Vagina (tissue), 2 donors: ENCODE results near the gene MAPK11.
A peak's percentile ranks its signal among the peaks of the same experiment; 100 is the strongest.

Source experiments
- POLR2AphosphoS5 ChIP-seq, 2 donors: sonication (generic); formaldehyde crosslinking; IDR thresholded peaks; one replicate each; pipeline ENCODE4 v1.9.0; 2017; ENCODE audit warnings: antibody characterized with exemption in 2 of 2, mild to moderate bottlenecking in 2 of 2, low read depth in 1 of 2; ENCODE audit not compliant: insufficient read depth in 1 of 2
- TF ChIP-seq, protein P1 (sequence below), 3 experiments: fragments of 450-650 bp in 2 of 3; fragments of 200-600 bp in 1 of 3; sonication (generic) in 1 of 3; IDR thresholded peaks; one replicate each; pipeline ENCODE4 v1.5.1; 2017 to 2019; ENCODE audit warnings: antibody characterized with exemption in 3 of 3, mild to moderate bottlenecking in 2 of 3, moderate library complexity in 2 of 3

DNA sequence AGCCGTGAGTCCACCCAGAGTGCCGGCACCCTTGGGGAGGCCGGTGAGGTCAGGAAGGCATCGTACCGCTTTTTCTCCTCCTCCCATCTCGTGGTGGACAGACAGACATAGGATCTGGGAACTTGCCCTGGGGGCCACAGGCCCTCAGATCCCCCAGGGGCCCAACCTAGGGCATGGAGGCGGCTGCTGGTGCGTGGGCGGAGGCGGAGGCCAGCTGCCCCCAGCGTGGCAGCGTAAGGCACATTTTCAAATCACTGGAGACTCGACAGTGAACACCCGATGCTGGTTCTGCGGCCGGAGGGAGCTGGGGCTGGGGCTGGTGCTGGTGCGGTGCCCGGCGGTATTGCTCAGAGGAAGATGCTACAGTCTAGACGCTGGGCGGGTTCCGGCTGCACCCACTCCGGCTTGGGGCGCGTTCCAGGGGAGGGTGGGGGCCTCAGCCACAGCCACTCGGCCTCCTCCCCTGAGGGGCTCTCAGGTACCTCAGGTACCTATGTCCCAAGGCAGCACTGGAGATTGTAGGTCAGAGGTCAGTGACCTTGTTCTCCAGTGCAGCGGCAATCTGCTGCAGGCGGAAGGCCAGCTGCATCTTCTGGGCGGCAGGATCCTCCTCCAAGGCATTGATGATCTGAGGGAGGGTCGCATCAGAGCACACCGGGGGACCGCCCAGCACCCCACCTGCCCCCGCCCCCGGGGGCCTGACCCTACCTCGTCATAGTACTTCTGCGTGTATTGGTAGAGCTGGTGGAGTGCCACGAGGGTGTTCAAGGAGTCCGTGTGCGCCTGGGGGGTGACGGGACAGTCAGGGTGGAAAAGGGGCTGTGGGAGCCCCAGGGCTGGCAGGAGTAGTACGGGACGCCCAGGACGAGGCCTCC, 5.2 kb upstream of the MAPK11 start:
- peak in 1 of 2 donors; percentile 13 for TF ChIP-seq POLR2AphosphoS5 (IDR thresholded peaks at IDR 0.05; ENCODE audit: insufficient read depth in 1 of 2, low read depth in 1 of 2)
- TF ChIP-seq, protein P1, sequence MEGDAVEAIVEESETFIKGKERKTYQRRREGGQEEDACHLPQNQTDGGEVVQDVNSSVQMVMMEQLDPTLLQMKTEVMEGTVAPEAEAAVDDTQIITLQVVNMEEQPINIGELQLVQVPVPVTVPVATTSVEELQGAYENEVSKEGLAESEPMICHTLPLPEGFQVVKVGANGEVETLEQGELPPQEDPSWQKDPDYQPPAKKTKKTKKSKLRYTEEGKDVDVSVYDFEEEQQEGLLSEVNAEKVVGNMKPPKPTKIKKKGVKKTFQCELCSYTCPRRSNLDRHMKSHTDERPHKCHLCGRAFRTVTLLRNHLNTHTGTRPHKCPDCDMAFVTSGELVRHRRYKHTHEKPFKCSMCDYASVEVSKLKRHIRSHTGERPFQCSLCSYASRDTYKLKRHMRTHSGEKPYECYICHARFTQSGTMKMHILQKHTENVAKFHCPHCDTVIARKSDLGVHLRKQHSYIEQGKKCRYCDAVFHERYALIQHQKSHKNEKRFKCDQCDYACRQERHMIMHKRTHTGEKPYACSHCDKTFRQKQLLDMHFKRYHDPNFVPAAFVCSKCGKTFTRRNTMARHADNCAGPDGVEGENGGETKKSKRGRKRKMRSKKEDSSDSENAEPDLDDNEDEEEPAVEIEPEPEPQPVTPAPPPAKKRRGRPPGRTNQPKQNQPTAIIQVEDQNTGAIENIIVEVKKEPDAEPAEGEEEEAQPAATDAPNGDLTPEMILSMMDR (IDR thresholded peaks at IDR 0.05), result no peak
